Measurements from ENCODE around the gene PLPPR1.
"Not testable (repeated sequence)": the region's sequence is repeated elsewhere in the genome, so short reads cannot be mapped to it uniquely, and the experiment has no call there.

PLPPR1 gene

DNA sequence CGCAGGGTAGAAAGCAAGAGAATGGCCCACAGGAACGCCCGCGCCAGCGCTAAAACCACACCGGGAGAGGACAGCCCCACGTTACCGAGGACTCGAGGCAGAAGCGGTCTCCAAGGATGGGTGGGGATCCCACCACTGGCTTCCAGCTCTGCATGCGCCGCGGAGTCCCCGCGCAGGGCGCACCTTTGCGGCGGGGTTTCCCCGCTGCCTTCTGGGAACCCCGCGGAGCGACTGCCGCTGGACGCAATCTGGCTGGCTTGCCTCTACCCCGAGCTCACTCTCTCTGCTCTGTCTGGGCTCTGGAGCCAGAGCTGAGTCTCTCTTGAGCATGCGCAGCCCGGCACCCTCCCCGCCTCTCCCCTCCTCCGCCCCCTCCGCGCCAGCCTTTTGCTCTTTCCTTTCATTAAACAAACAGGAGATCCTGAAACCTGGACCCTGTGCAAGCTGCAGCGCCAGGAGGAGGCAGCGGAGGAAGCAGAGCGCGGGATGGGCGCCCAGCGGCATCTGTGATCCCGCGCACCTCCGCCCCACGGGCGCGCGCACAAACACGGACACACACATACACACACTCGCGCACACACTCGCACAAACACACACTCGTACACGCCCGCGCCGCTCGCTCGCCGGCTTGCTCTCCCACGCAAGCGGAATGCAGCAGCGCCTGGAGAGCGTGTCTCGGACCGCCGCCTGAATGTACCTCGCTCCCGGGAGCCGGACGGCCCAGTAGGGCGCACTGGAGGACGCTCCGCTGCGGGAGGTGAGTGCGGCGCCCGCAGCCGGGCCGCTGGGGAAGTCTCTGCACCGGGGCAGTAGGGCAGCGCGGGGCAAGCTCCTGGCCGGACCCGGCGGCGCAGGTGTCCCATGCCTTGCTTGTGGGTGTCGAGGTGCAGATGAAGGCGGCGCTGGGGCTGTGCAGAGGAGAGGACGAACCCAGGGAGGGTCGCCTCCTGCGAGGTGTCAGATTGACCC is at the start of gene PLPPR1:
PLPPR1 (plus strand) TSS at position 382 of the 969 bp plus-strand sequence.
- DNase-seq = no peak

DNA sequence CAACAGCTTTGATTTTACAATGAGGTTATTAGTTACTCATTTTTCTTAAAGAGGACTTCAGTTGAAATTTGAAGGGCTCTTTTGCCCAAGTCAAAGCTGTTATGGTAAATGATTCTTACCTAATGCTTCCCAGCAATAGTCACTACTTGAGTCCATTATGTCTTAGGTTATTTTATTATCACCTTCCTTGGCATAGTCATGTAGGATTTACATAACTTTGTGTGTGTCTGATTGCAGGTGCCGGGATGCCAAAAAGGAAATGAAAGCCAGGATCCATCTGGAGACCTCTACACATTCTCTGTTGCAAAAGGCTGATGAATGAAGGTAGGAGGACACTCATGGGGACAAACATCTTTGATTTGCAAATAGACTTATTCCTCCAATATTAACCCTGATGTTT is 38.8 kb upstream of the PLPPR1 start:
- no peak for DNase-seq

GRCh38 chr9:100990605-100991381 is 37.7 kb upstream of the PLPPR1 start:
- no peak for DNase-seq

GRCh38 chr9:100992632-100993031 is 35.9 kb upstream of the PLPPR1 start:
- no peak for DNase-seq

GRCh38 chr9:100999906-101000544 is 28.5 kb upstream of the PLPPR1 start:
- DNase-seq = no peak

DNA sequence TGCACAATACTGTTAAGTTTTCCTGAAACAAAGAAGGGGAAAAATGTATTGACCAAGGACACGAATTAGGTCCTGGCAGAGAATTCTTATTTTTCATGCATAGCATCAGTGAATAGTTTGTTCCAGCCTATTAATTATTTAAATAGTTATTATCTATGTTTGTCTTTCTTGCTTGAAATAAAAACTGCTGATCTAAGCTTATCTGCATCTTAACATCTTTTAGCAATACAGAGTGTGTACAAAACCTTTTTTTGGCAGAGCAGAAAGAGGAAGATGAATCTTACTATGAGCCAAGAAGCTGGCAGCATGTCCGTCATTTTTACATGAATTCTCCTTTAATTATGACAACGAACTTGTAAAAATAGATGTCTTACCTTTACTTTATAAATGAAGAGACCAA is 23.3 kb upstream of the PLPPR1 start:
- no peak for DNase-seq

- no peak for DNase-seq
Measured at GRCh38 chr9:101014566-101014965, 14.0 kb upstream of the PLPPR1 start.

DNA sequence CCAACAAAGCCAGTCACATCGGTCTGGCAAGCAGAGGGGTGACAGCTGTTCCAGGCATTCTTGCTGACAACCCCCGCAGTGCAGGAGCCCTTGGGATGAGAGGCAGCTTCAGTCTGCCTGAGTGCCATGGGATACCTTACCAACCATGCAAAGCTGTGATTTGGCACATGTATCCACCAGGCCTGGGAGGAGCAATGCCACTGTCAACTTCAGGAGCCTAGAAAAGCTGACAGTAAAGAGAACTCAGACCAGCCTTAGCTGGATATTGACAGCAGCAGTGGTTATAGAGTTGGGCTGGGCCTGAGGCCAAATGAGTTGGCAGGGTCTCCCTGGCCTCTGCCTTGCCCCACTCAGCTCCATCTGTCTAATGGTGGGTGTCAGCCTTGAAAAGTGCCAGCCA is 10.1 kb upstream of the PLPPR1 start:
- no peak for DNase-seq

GRCh38 chr9:101022704-101023103 is 5.8 kb upstream of the PLPPR1 start:
- DNase-seq = no peak

DNA sequence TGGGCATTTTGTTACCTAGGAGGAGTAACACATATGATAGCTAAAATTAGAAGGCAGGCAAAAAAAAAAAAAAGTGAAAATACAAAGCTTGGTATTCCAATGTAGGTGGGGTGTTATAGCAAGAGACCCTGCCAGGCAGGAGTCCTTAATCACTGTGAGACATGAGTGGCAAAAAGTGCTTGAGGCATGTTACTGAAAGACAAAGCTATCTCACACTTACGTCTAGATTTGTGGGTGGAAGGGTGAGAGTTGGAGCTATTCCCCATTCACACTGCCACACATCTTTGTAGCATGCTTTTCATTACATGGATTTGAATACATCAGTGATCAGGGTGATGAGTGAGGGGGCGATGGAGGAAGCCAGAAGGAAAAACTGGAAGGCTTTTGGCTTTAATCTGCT is 2.6 kb upstream of the PLPPR1 start:
- DNase-seq = no peak

DNA sequence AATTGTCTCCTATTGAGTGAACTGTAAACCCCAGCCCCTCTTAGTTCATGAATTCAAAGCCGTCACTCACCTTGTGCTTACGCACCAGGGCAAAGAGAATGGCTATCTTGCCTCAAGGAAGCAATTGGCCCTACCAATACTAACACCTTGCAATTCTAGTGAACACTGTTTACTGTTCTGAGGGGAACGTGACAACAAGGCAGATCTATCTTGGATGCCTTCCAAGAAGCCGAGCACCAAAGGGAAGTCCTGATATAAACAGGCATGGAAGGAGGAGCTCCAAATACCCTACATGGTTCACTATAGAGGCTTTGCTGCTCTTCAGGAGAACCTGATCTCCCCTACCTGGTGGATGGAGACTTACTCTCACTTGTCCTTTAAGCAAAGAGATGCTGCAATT is 1.7 kb upstream of the PLPPR1 start:
- no peak for DNase-seq

- DNase-seq = no peak
Measured at GRCh38 chr9:101027236-101027635, 1.3 kb upstream of the PLPPR1 start.

GRCh38 chr9:101027733-101028345 is 688 bp upstream of the PLPPR1 start:
- DNase-seq = no peak

DNA sequence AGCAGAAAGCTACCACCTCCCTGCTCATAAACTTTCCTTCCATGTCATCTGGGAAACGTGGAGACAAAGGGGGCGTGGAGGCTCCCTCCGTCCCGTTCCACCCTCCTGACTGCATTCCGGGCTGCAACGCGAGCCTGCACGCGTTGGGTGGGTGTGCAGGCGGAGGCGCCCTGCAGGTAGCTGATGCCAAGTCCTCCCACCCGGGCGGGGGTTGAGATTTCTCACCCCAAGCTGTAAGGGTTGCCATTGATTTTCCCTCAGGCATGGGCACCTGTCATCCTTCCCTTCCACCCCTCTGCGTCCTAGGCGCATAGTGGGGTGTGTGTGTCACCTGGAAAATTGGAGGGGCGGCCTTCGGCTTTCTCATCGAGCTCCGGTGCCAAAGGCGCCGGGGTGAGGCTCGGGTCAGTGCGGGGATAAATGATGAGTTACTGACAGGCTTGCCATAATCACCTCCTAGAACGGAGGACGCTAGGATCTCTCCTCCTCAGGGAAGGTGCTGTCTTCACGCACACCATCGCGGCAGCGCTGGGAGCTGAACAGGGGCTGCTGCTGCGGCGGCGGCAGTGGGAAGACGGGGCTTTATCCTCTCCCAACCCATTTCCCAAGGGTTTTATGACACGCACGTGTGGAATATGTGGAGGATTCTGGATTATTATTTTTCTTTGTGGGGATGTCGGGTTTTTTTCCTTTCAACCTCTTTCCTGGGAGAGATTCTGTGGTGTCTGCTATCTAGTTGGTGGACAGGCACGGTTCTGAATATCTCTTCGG is 973 bp downstream of the PLPPR1 start:
- no peak for DNase-seq

- DNase-seq = no peak
Measured at GRCh38 chr9:101030086-101030391, 1.5 kb downstream of the PLPPR1 start.

- DNase-seq = no peak
Measured at GRCh38 chr9:101032426-101032825, 3.9 kb downstream of the PLPPR1 start.

DNA sequence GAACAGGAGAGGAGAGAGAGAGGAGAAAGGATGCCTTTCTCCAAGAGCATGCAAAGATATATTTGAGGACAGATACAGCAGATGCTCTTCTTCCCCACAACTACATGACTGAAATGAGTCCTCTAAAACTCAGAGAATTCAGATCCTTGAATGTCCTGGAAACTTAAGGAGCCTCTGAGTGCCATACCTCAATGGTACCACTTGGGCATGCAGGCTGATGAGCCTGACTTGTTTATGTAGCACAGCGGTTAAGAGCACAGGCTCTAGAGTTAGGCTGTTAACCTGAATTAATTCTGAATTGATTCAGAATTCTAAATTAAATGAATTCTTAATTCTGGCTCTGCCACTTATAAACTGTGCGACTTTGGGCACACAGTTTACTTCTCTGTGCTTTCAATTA is 5.7 kb downstream of the PLPPR1 start:
- no peak for DNase-seq

DNA sequence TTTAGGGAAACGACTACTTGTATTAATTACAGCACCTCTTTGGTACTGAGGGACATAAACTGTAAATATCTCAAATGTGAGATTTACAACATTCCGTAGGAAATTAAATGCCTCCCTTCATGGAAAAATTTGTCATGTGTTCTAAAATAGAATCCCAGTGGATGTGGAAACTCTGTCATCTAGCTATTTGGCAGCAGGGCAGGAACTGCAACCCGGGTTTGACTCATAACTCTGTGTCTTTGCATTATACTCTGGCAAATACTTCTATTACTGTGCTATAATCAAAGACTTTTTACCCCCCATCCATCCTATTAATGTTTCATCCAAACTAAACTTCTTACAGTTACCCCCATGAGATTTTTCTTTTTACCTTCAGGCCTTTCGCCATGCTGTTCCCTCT is 6.6 kb downstream of the PLPPR1 start:
- DNase-seq = no peak

DNA sequence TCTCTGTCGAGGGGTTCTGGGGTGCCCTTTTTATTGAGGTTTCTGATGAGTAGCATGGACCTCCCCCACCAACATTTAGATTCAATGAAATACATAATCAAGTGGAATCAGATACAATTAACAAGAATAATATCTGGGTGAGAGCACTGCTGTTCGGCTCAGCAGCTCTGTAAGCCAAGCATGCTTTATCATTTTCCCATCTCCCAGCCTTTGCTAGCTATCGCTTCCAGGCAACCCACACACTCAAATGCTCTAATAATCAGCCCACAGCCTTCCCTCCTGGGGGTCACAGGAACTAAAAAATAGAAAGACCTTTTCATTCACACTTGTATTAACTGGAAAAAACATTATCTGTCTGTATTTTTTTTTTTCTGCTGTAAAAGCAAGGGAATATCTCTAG is 8.9 kb downstream of the PLPPR1 start:
- no peak for DNase-seq

GRCh38 chr9:101038488-101038887 is 10.0 kb downstream of the PLPPR1 start:
- DNase-seq = no peak

DNA sequence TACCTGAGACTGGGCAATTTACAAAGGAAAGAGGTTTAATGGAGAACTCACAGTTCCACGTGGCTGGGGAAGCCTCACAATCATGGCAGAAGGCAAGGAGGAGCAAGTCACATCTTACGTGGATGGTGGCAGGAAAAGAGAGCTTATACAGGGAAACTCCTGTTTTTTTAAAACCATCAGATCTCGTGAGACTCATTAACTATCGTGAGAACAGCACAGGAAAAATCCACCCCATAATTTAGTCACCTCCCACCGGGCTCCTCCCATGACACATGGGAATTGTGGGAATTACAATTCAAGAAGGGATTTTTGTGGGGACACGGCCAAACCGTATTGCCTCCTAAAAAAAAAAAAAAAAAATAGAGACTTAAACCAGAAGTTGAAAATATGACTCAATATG is 11.1 kb downstream of the PLPPR1 start:
- not testable (repeated sequence) for DNase-seq

- DNase-seq = no peak
Measured at GRCh38 chr9:101047848-101048397, 19.4 kb downstream of the PLPPR1 start.
